ENCODE results near the gene BCLAF3.

Gene BCLAF3

DNA sequence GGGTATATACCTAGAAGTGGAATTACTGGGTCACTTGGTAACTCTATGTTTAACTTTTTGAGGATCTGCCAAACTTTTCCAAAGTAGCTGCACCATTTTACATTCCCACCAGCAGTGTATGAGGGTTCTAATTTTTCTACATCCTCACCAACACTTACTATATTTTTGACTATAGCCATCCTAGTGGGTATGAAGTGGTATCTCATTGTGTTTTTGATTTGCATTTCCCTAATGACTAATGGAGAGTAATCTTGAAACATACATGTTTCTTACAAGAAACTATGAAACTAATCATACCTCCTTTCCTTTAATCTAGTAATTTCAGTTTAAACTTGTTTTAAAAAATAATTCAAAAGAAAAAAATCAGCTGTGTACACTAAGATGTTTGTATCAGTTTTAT is 17.9 kb downstream of the BCLAF3 start:
- DNase-seq (ENCODE audit: low spot score): no peak
- TF ChIP-seq, protein P1, sequence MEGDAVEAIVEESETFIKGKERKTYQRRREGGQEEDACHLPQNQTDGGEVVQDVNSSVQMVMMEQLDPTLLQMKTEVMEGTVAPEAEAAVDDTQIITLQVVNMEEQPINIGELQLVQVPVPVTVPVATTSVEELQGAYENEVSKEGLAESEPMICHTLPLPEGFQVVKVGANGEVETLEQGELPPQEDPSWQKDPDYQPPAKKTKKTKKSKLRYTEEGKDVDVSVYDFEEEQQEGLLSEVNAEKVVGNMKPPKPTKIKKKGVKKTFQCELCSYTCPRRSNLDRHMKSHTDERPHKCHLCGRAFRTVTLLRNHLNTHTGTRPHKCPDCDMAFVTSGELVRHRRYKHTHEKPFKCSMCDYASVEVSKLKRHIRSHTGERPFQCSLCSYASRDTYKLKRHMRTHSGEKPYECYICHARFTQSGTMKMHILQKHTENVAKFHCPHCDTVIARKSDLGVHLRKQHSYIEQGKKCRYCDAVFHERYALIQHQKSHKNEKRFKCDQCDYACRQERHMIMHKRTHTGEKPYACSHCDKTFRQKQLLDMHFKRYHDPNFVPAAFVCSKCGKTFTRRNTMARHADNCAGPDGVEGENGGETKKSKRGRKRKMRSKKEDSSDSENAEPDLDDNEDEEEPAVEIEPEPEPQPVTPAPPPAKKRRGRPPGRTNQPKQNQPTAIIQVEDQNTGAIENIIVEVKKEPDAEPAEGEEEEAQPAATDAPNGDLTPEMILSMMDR (IDR thresholded peaks at IDR 0.05; ENCODE audit: extremely low read depth, missing control alignments): no peak

DNA sequence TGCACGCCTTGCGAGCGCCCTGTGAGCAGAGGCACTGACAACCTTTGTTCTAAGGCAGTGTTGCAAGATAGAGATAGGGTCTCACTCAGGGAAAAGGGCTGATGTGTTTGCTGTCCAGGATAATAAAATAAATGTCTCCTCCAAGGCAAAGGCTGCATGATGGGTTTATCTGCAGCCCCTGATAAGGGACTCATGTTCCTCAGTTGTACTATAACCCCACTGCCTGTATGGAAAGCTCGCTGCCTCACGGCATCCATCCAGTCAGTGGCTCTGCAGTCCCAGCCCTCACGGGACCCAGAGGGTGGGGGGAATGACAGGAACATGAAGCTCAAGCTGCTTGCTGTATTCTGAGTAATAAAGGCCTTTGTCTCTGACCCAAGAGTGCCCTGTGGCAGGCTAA is 22.6 kb downstream of the BCLAF3 start:
- TF ChIP-seq, protein P1 (IDR thresholded peaks at IDR 0.05; ENCODE audit: extremely low read depth, missing control alignments): no peak
- no peak for DNase-seq (ENCODE audit: low spot score)

DNA sequence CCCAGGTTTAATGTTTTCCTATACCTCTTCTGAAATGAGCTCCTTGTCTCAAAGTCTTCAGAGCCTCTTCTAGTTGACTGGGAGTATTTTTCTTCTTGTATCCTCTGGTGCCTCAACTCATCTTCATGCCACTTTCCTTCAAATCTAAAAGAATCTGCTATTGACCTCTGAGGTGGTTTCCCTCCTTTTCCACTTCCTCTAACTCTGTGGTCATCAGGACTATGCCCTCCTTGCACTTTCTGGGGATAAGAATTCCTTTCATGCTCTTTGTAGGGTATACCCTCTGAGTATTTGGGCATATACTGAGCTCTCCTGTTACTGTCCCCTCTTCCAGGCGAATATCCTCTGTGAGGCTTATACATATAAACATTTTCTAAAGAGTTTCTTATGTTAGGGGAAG is 24.8 kb downstream of the BCLAF3 start:
- TF ChIP-seq, protein P1 (IDR thresholded peaks at IDR 0.05; ENCODE audit: extremely low read depth, missing control alignments): no peak

DNA sequence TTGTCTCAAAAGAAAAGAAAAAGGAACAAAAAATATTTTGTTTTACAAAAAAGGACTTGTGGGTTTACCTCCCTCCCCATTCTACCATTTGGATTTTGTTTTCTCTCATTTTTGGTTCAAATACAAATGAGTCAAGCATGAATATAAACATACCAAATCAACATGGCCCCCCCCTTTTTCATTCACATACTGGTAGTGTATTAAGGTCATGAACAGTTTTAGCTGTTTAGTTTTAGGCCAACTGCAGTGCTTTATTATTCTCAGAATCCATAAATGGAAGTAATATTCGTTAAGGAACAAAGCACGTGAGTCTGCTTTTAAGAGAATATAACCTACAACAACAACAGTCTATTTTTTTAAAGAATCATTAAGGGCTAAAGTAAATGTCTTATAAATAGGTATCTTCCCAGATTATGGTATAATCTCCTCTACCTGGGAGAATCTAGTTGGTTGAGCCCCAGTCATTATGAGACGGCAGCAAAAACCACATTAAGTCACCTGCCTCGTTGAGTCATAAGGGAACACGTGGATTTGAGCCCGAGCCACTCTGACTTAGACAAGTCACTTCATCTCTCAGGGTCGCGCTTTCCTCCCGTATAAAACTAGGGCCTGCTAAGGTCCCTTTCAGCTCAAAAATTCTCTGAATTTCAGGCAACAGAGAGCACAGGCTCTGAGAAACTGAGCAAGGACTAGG is 26.7 kb downstream of the BCLAF3 start:
- peak; percentile 13 for DNase-seq (ENCODE audit: low spot score)
- TF ChIP-seq, protein P1 (IDR thresholded peaks at IDR 0.05; ENCODE audit: extremely low read depth, missing control alignments): no peak

More for the DNA sequence above, 24.8 kb downstream of the BCLAF3 start:
- DNase-seq (ENCODE audit: low spot score): no peak

DNA sequence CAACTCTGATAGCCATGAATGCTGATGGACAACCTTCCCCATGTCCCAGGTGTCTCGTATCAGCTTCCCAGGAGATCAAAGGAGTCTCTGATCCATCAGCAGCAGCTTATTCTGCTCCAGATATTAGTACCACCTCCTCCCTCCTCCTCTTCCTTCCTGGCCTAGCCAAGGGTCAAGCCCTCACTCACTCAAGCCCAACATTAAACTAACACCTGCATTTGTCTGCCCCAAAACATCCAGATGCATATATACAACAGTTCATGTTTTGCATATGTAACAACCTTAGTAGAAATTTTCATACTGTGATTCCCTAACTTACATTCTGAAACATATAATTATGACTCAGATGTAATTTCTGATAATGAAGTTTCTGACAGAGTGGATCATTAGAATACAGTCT is 29.9 kb downstream of the BCLAF3 start:
- TF ChIP-seq, protein P1 (IDR thresholded peaks at IDR 0.05; ENCODE audit: extremely low read depth, missing control alignments): no peak
- no peak for DNase-seq (ENCODE audit: low spot score)

DNA sequence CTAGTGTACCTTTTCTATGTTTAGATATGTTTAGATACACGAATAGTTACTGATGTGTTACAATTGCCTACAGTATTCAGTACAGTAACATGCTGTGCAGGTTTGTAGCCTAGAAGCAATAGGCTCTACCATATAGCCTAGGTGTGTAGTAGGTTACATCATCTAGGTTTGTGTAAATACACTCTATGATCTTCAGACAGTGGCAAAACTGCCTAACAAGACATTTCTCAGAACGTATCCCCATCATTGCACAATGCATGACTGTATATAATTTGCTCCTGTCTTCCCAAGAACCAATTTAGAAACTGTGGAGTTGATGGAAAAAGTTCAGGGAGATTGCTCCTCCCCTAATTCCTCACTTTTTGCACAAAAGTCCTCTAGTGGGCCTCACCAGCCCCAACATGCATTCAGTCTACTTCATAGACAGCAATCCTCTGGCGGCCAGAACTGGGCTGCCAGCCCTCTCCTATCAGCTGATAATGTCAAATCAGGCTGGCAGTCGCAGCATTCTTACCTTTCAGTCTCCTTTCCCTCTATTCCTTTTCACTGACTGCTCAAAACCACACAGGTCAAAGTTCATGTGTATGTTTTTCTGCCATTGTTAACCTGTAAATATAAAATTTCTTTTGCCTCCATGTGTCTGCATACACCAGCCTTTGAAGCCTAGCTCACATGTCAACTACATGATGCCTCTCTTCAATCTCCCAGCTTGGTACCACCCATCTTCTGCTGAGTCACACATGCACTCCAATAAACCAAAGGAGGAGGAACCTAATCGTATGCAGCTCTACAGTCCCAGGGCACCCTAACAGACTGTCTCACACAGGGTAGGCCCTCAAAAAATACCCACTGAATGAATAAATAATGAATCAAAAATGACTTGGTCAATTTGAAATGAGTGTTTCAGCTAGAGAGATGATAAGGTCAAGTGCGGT is 32.0 kb downstream of the BCLAF3 start:
- no peak for DNase-seq (ENCODE audit: low spot score)
- TF ChIP-seq, protein P1 (IDR thresholded peaks at IDR 0.05; ENCODE audit: extremely low read depth, missing control alignments): no peak

DNA sequence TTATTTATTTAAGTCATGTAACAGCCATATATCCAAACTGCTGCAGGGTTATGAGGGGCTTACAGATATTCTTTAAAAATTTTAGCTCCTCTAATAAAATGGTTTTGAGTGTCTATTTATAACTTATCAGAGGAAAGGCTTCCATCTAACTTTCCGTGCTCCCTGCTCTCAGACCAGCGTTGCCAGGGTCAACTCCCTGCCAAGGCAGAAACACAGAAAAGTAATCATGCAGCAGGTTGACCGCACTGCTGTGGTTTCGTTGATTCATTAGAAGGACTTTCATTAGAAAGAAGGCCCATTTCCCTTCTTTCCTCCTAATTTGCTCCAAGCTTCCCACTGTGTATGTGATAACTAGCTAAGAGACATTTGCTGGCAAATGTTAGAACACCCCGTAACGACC is 33.9 kb downstream of the BCLAF3 start:
- no peak for DNase-seq (ENCODE audit: low spot score)

More for the DNA sequence above, 33.9 kb downstream of the BCLAF3 start:
- TF ChIP-seq, protein P1 (IDR thresholded peaks at IDR 0.05; ENCODE audit: extremely low read depth, missing control alignments): no peak
